Activated T-helper 1 cell treated with anti-CD3 and anti-CD28 coated beads, Interleukin-12 subunit alpha, Interleukin-12 subunit beta, Interleukin-2, Interleukin-4 antibody, amounts not matched to agents 30 ng/mL and 10 ng/mL and 1 ng/mL, durations not matched to agents 14 hours and 24 hours and 36 hours (primary cell): ENCODE data around the gene SYNPR. TPM values are rescaled to one million over a fixed set of nuclear protein-coding genes. Genes with fewer than 3 reads are reported as not detected.

ENCODE experiments used
- DNase-seq: peaks from one replicate; pipeline ENCODE4 v3.0.0; 2021; ENCODE audit warnings: low spot score
- H3K27ac Mint-ChIP-seq: one replicate; pipeline ENCODE4 v1.8.0; 2021; ENCODE audit warnings: mild to moderate bottlenecking, mixed read lengths
- H3K27me3 Mint-ChIP-seq: one replicate; pipeline ENCODE4 v1.8.0; 2022; ENCODE audit warnings: mild to moderate bottlenecking, moderate library complexity, mixed read lengths; ENCODE audit not compliant: insufficient read depth
- H3K36me3 Mint-ChIP-seq: one replicate; pipeline ENCODE4 v1.8.0; 2021; ENCODE audit warnings: low read depth, mixed read lengths
- H3K4me1 Mint-ChIP-seq: one replicate; pipeline ENCODE4 v1.8.0; 2021; ENCODE audit warnings: low read depth, mixed read lengths
- H3K4me3 Mint-ChIP-seq: one replicate; pipeline ENCODE4 v1.8.0; 2021; ENCODE audit warnings: mild to moderate bottlenecking, moderate library complexity, mixed read lengths
- H3K9me3 Mint-ChIP-seq: one replicate; pipeline ENCODE4 v1.8.0; 2021; ENCODE audit warnings: mixed read lengths
- intact Hi-C: fragments of 100-400 bp; cut with micrococcal nuclease; formaldehyde crosslinking; loops from one replicate; pipeline ENCODE4 v1.15.1; 2024
- total RNA-seq: library from RNA; stranded (reverse); gene quantifications from 2 replicates; pipeline ENCODE4 v1.2.3, GENCODE V29; 2022

SYNPR gene
- total RNA-seq, 1 donor from 2014 or later, result not detected

- Mint-ChIP-seq H3K4me3 (no peak overlapping the region), H3K9me3 (no peaks in the 10 kb centered on the region), H3K27me3 (no peaks in the 10 kb centered on the region), H3K27ac (no peak overlapping the region), H3K36me3 (no peaks in the 10 kb centered on the region), H3K4me1 (no peaks in the 10 kb centered on the region)
- intact Hi-C loops, result no loop called here
- DNase-seq, result no peak
These were observed 193.7 kb downstream of the SYNPR start for GRCh38 chr3:63471781-63472180.

DNA sequence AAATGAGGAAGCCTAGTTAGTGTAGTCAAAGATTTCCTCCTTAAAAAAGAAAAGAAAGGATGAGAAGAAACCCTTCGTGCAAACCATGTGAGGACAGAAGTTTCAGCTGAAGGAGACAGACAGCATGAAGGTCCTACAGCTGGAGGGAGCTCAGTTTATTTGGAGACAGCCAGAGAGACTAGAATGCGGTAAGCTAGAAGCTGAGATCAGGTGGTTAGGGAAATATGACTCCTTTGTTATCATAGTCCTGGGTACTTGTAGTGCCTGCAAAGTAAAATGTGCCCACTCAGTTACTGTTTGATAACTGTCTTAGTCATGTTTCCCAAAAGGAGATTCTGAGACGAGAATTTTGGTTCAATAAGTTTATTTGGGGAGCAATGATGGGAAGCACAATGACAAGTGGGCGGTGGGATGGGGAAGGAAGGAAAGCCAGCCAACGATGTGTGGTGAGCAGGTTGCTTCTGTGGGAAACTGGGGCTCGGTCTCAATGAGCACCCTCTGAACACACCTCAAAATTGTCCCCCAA is 195.6 kb downstream of the SYNPR start:
- H3K27ac Mint-ChIP-seq, result no peak overlapping the region
- H3K9me3 Mint-ChIP-seq, result no peaks in the 10 kb centered on the region
- H3K27me3 Mint-ChIP-seq, result no peaks in the 10 kb centered on the region
- no peaks in the 10 kb centered on the region for H3K4me1 Mint-ChIP-seq
- DNase-seq, result no peak
- H3K4me3 Mint-ChIP-seq, result no peak overlapping the region
- intact Hi-C loops, result no loop called here
- H3K36me3 Mint-ChIP-seq, result no peaks in the 10 kb centered on the region

DNA sequence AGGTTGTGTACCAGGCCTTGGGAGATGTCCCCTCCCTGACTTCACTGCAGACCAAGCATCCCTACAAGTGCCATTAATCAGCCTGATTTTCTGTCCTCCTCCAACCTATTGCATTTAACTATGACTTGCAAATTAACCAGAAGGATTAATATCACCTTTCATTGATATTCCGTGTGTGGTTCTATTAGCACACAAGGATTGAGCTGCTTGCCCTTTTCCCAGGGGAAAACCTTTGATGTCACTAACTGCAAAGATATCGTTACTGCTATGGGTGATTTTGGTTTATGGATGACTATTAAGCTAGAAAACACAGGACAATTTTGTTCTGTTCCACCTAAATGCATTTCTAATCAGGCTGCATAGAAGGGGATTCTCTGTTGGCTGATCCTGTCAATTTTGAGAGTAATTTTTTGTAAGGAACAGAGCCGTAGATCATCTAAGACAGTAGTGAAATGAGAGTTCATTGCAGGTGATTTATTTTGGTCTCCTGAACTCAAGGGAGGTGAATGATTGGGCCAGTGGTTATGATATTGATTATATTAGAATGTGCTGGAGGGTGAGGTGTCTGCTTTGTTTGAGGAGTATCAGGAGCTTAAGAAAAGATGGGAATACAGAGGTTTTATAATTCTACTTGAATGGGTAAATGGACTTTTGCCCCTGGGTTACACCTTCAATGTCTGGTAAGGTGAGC is 196.9 kb downstream of the SYNPR start:
- Mint-ChIP-seq H3K27me3 (no peaks in the 10 kb centered on the region), H3K27ac (no peak overlapping the region)

DNA sequence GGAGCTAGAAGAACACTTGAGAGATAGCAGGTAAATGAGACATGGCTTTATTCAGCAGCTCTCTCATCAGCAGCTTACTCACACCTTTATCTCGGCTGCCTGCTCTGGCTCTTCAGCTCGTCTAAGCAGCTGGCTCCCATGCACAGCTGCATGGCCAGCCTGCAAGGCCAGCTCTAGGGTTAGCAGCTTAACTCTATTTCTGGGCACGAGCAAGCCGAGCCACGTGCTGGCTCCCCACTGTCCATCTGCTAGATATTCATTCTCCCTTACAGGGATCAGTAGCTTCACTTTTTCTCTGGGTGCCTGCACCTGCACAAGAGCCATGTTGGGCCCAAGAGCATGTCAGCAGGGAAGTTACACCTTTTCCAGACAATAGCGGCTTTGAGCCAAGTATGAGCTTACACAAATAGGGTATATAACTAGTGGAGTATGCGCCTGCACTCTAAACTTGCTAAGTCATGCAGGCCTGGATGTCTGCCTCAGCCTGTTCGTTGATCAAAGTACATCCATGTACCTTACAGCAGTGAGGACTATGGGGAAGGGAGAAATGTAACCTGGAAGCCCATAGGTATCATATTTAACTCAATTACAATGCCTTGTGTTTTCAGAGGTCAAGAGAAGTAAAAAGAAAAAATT is 199.5 kb downstream of the SYNPR start:
- intact Hi-C loops, result no loop called here
- H3K9me3 Mint-ChIP-seq, result no peaks in the 10 kb centered on the region
- H3K4me1 Mint-ChIP-seq, result no peaks in the 10 kb centered on the region
- no peaks in the 10 kb centered on the region for H3K36me3 Mint-ChIP-seq
- H3K4me3 Mint-ChIP-seq, result no peak overlapping the region
- DNase-seq, result no peak
- no peaks in the 10 kb centered on the region for H3K27me3 Mint-ChIP-seq
- H3K27ac Mint-ChIP-seq, result no peak overlapping the region

More for the DNA sequence above, 196.9 kb downstream of the SYNPR start:
- Mint-ChIP-seq H3K36me3 (no peaks in the 10 kb centered on the region), H3K4me3 (no peak overlapping the region), H3K4me1 (no peaks in the 10 kb centered on the region), H3K9me3 (no peaks in the 10 kb centered on the region)
- intact Hi-C loops, result no loop called here
- no peak for DNase-seq

DNA sequence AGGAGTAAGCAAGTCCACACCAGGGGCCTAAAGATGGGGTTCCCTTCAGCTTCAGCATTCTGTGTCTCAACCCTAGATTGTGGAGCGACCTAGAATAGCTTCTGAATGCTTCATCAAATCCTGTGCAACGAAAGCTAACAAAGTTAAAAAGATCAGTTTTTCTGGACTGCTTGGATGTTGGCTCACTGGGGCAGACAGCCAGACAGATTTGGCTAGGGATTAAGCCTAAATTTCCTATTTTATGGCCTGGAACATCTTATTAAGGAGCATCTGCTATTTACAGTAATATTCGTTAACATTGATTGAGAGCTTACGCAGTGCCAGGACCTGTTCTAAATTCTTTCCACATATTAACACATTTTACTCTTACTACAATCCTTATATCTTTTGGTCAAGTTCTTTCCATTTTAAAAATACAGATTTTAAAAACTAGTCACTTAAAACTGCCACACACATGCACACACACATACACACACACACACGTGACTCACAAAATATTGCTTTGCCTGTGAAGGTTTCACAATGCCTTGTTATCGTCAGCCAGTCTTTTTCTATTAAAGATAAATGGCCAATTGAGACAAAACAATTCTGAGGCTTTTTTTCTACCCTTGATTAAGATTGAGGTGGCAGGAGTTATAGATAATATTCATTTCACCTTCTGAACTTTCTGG is 201.0 kb downstream of the SYNPR start:
- Mint-ChIP-seq H3K9me3 (no peaks in the 10 kb centered on the region), H3K36me3 (no peaks in the 10 kb centered on the region), H3K4me3 (no peak overlapping the region), H3K4me1 (no peaks in the 10 kb centered on the region), H3K27me3 (no peaks in the 10 kb centered on the region), H3K27ac (no peak overlapping the region)
- intact Hi-C loops, result no loop called here
- DNase-seq, result no peak

DNA sequence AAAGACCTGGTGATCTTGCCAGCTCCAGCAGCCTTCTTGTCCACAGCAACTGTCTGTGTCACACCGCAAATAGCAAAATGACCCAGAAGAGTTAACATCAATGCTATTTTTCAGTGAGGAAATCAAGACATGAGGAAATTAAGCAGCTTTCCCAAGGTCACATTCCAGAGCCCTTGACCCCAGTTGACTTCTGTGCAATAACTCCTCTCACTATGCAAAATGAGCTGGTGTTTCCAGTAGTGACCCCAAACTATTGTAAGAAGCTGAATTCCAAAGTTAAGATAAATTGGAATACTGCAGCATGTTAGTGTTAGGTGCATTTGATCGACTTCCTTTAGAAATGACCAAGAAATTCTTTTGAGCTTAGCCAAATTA is 201.5 kb downstream of the SYNPR start:
- Mint-ChIP-seq H3K4me1 (no peaks in the 10 kb centered on the region), H3K36me3 (no peaks in the 10 kb centered on the region)
- intact Hi-C loops, result no loop called here

DNA sequence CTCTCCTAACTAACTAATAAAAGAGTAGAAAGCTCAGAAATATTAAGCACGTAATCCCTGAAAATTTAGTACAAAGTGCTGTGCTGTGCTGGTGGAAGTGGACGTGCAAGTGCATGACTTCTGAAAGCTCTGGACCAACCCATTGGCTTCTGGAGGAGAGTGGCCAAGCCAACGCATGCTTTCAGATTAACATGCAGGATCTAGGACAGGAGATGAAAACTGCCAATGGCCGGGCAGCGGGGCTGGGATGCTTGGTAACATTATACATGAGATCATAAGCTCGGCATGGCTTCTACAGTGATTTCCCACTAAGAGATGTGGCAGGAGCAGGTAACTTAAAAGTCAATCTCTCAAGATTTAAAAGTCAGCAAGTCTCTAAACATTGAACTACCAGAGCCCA is 203.5 kb downstream of the SYNPR start:
- intact Hi-C loops, result no loop called here
- no peak overlapping the region for H3K27ac Mint-ChIP-seq

More for the DNA sequence above, 201.5 kb downstream of the SYNPR start:
- no peak overlapping the region for H3K4me3 Mint-ChIP-seq
- no peak for DNase-seq
- H3K27ac Mint-ChIP-seq, result no peak overlapping the region
- no peaks in the 10 kb centered on the region for H3K9me3 Mint-ChIP-seq
- H3K27me3 Mint-ChIP-seq, result no peaks in the 10 kb centered on the region

GRCh38 chr3:63482341-63482740 is 204.2 kb downstream of the SYNPR start:
- no peaks in the 10 kb centered on the region for H3K9me3 Mint-ChIP-seq

More for the DNA sequence above, 203.5 kb downstream of the SYNPR start:
- no peak for DNase-seq
- no peaks in the 10 kb centered on the region for H3K36me3 Mint-ChIP-seq
- H3K27me3 Mint-ChIP-seq, result no peaks in the 10 kb centered on the region
- no peak overlapping the region for H3K4me3 Mint-ChIP-seq
- no peaks in the 10 kb centered on the region for H3K4me1 Mint-ChIP-seq
- H3K9me3 Mint-ChIP-seq, result no peaks in the 10 kb centered on the region

DNA sequence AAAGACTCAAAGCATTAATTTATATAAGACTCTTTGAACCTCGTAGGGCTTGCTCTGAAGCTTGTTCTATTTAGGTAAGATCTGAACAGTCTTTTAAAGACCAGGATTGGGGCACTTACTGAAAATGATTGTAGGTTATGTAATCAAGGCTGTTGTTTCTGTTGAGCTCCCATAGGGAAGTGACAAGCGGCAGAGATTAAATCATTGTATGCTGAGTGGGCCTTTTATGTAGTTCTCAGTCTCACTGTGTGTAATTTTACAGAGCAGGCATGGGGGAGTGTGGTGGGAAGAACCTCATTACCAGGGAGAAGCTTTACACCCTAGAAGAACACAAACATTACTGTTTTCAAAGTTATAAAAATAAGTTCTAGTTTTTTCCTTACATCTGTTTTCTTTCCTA is 214.4 kb downstream of the SYNPR start:
- no peak for DNase-seq
- Mint-ChIP-seq H3K27ac (no peak overlapping the region), H3K9me3 (no peaks in the 10 kb centered on the region), H3K4me1 (no peaks in the 10 kb centered on the region), H3K27me3 (no peaks in the 10 kb centered on the region), H3K36me3 (no peaks in the 10 kb centered on the region), H3K4me3 (no peak overlapping the region)
- intact Hi-C loops, result no loop called here

More at GRCh38 chr3:63482341-63482740, 204.2 kb downstream of the SYNPR start:
- DNase-seq, result no peak
- Mint-ChIP-seq H3K4me3 (no peak overlapping the region), H3K4me1 (no peaks in the 10 kb centered on the region), H3K36me3 (no peaks in the 10 kb centered on the region), H3K27me3 (no peaks in the 10 kb centered on the region), H3K27ac (no peak overlapping the region)
- intact Hi-C loops, result no loop called here

DNA sequence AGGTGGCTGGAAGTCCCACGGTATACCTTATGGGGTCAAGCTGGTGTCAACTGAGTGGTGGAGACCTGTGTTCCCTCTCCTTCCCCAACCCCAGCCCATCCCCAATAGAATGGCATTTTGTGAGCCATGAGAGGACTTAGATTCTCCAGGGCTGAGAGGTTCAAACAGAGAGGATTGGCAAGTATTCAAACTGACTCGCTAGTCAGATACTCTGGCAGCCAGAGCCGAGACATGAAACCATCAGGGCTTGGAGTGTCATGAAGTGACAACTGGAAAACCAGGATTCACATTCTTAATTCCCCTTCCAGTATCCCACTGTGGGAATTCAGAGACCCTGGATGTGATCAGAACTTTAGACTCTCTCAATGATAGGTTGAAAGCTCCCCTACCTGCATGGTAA is 215.0 kb downstream of the SYNPR start:
- no peaks in the 10 kb centered on the region for H3K36me3 Mint-ChIP-seq
- H3K27me3 Mint-ChIP-seq, result no peaks in the 10 kb centered on the region
- H3K4me1 Mint-ChIP-seq, result no peaks in the 10 kb centered on the region
- no peak for DNase-seq
- no peak overlapping the region for H3K4me3 Mint-ChIP-seq
- intact Hi-C loops, result no loop called here
- H3K27ac Mint-ChIP-seq, result no peak overlapping the region
- H3K9me3 Mint-ChIP-seq, result no peaks in the 10 kb centered on the region

DNA sequence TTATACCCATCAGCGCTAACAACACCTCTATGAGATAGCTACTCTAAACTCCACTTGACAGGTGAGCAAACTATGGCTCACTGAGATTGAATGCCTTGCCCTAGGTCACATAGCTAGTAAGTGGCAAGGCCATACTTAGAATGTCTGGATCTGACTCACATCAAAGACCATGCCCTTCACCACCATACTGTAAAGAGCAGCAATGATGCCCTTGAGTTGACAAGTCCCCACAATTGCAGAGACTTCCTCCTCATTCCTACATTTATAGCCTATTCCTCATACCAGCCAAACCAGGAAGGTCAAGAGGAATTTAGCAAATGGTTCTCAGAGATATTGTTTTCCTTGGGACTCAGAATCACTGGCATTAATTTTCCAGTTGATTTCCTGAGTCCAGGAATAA is 216.5 kb downstream of the SYNPR start:
- H3K27me3 Mint-ChIP-seq, result no peaks in the 10 kb centered on the region
- no peak overlapping the region for H3K4me3 Mint-ChIP-seq
- intact Hi-C loops, result no loop called here
- H3K36me3 Mint-ChIP-seq, result no peaks in the 10 kb centered on the region
- no peak for DNase-seq
- H3K4me1 Mint-ChIP-seq, result no peaks in the 10 kb centered on the region
- H3K27ac Mint-ChIP-seq, result no peak overlapping the region
- H3K9me3 Mint-ChIP-seq, result no peaks in the 10 kb centered on the region

DNA sequence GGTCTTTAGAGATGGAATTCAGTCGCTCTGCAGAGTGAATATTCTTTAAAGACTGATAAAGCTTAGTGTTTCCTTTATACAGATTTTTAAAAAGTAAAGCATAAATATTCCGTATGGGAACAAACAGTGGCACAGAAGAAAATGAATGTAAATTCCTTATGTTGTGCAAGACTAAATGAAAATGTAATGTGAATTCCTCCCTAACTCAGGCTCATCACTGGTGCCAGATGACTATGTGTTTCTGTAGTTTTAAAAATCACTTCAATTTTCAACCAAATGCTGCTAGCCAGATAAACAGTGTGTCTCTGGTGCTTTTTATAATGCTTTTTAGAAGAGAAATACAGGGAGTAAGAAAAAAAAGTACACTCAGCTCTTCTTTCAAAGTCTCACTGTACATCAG is 219.5 kb downstream of the SYNPR start:
- Mint-ChIP-seq H3K36me3 (no peaks in the 10 kb centered on the region), H3K4me1 (no peaks in the 10 kb centered on the region), H3K27ac (no peak overlapping the region), H3K4me3 (no peak overlapping the region), H3K27me3 (no peaks in the 10 kb centered on the region), H3K9me3 (no peaks in the 10 kb centered on the region)
- intact Hi-C loops, result no loop called here
- no peak for DNase-seq

DNA sequence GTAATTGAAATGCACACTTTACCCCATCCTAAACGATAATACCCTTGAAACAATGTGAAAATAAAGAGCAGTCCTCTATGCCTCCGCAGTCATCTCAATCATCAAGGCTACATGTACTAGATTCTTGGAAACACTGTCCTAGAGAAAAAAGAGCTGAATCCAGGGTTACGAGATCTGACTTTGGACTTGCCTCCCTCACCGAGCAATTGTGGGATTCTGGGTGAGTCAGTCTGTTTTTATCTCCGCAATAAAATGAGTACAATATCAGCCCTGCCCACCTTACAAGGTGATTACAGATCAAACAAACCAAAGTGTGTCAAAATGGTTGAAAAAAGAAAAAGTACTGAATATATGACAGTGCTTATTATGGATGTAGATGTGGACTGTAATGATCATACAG is 222.1 kb downstream of the SYNPR start:
- H3K27me3 Mint-ChIP-seq, result peaks cover 2% of the 10 kb centered on the region
- DNase-seq, result no peak
- no peak overlapping the region for H3K4me3 Mint-ChIP-seq
- no peaks in the 10 kb centered on the region for H3K4me1 Mint-ChIP-seq
- no peak overlapping the region for H3K27ac Mint-ChIP-seq
- H3K9me3 Mint-ChIP-seq, result no peaks in the 10 kb centered on the region
- intact Hi-C loops, result no loop called here
- no peaks in the 10 kb centered on the region for H3K36me3 Mint-ChIP-seq
